ENCODE data around the gene NR3C1.

The NR3C1 gene

DNA sequence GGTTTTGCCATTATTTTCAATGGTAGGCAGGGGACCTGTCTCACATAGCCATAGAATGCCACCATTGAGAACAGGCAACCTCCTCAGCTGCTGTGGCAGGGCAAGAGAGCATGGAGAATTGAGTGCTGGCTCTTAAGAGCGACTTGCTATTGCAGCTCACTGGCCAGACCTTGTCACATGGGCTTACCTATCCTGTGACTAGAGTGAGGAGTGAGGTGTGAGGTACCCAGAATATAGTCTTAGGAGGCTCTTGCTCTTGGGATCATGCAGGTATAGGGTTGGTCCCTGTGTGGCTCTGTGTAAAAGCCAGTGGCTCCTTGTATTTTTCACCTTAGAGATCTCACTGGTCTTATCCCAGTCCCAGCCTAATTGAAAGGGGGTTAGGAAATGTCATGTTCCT lies 39.8 kb upstream of the NR3C1 start:
- TF ChIP-seq, protein P1, sequence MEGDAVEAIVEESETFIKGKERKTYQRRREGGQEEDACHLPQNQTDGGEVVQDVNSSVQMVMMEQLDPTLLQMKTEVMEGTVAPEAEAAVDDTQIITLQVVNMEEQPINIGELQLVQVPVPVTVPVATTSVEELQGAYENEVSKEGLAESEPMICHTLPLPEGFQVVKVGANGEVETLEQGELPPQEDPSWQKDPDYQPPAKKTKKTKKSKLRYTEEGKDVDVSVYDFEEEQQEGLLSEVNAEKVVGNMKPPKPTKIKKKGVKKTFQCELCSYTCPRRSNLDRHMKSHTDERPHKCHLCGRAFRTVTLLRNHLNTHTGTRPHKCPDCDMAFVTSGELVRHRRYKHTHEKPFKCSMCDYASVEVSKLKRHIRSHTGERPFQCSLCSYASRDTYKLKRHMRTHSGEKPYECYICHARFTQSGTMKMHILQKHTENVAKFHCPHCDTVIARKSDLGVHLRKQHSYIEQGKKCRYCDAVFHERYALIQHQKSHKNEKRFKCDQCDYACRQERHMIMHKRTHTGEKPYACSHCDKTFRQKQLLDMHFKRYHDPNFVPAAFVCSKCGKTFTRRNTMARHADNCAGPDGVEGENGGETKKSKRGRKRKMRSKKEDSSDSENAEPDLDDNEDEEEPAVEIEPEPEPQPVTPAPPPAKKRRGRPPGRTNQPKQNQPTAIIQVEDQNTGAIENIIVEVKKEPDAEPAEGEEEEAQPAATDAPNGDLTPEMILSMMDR (IDR thresholded peaks at IDR 0.05; ENCODE audit: low read length, missing control alignments), result no peak
- no peak overlapping the region for H3K4me3 ChIP-seq (replicated peaks; ENCODE audit: low read depth, low read length)
- DNase-seq (ENCODE audit: low read depth), result no peak

GRCh38 chr5:143442385-143442784 lies 38.9 kb upstream of the NR3C1 start:
- peak; percentile 25 for DNase-seq (ENCODE audit: low read depth)
- no peak overlapping the region for H3K4me3 ChIP-seq (replicated peaks; ENCODE audit: low read depth, low read length)
- TF ChIP-seq, protein P1 (IDR thresholded peaks at IDR 0.05; ENCODE audit: low read length, missing control alignments), result no peak

DNA sequence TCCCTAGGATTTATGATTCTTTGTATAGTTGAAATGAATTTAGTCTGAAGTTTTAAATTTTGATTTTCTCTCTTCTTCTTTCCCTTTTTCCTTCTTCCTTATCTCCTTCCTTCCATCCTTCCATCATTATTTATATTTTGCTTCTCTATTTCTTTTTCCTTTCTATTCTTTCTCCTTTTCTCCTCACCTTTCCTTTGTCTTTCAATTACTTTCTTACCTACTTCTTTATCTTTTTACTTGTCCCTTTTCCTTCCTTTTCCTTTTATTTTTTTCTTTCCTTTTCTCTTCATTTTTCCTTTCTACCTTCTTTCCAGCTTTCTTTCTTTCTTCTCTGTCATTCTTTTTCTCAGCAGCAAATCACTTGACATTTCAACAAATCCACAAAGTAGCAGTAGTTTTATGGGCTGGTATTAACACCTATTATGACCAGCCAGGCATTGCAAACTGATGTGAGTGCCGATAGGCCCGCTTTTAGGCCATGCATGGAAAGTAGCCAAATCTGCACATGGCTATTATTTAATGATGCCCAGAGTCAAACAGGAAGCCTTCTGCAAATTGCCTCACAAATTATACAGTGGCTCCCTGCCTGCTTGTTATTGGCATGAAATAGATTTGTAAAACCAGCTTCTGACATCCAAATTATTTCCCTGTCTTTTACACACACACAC lies 37.1 kb upstream of the NR3C1 start:
- TF ChIP-seq, protein P1 (IDR thresholded peaks at IDR 0.05; ENCODE audit: low read length, missing control alignments), result no peak
- no peak overlapping the region for H3K4me3 ChIP-seq (replicated peaks; ENCODE audit: low read depth, low read length)
- DNase-seq (ENCODE audit: low read depth), result no peak

DNA sequence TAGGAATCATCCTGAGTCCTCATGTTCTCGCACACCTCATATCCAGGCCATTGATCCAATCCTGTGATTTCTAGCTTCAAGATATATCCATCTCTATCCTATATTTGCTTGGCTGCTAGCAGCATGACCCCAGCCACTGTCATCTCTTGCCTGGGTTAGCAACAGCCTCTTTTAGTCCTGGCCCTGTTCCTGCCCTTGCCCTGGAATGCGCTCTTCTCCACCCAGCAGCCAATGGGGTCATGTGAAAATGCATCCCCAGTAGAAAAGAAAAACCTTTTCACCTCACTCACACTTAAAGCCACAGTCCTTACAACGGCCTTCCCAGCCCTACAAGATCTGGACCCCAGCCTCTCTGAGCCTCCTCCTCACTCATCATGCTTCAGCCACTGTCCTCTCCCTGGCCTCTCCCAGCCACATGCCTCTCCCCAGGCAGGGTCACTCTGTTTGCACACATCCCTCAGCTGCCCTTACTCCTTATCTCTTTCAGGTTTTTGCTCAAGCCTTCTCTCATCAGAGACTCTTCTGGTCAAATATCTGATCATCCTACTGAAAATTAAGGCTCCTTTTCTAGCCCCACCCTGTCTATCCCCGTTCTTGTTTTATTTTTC lies 34.3 kb upstream of the NR3C1 start:
- DNase-seq (ENCODE audit: low read depth), result no peak
- H3K4me3 ChIP-seq (replicated peaks; ENCODE audit: low read depth, low read length), result no peak overlapping the region
- TF ChIP-seq, protein P1 (IDR thresholded peaks at IDR 0.05; ENCODE audit: low read length, missing control alignments), result no peak

GRCh38 chr5:143436871-143437270 lies 33.4 kb upstream of the NR3C1 start:
- TF ChIP-seq, protein P1 (IDR thresholded peaks at IDR 0.05; ENCODE audit: low read length, missing control alignments), result no peak
- no peak for DNase-seq (ENCODE audit: low read depth)

DNA sequence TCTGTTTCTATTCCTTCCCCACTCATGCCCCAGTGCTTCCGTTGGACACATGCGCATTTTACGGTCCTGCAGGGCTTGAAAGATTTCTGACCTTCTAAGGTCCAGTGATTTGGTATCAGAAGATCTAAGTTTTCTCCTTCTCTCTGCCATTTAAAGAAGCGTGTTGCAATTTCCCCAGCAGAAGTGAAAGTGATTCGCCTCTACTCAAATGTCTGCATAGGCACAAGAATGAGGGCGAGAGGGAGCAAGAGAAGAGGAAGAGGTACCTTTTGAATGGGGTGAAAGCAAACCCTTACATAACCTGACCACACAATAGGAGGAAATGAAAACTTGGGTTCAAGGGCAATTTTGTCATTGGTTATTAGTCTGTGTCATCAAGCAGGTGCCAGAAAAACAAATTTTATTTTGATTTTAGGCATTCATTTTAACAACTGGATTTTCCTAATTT lies 31.7 kb upstream of the NR3C1 start:
- no peak overlapping the region for H3K4me3 ChIP-seq (replicated peaks; ENCODE audit: low read depth, low read length)
- DNase-seq (ENCODE audit: low read depth), result peak; percentile 8
- TF ChIP-seq, protein P1 (IDR thresholded peaks at IDR 0.05; ENCODE audit: low read length, missing control alignments), result no peak

More at GRCh38 chr5:143436871-143437270, 33.4 kb upstream of the NR3C1 start:
- H3K4me3 ChIP-seq (replicated peaks; ENCODE audit: low read depth, low read length), result no peak overlapping the region
